NOMO-1 treated with DMSO at 0.1 percent for 48 hours (cell line): ENCODE data around the gene ZNF750.

Experiments
- DNase-seq: peaks from one replicate; lab custom pipeline; 2025; ENCODE audit not compliant: unreplicated experiment; lab: John Stamatoyannopoulos, UW

Gene ZNF750

DNA sequence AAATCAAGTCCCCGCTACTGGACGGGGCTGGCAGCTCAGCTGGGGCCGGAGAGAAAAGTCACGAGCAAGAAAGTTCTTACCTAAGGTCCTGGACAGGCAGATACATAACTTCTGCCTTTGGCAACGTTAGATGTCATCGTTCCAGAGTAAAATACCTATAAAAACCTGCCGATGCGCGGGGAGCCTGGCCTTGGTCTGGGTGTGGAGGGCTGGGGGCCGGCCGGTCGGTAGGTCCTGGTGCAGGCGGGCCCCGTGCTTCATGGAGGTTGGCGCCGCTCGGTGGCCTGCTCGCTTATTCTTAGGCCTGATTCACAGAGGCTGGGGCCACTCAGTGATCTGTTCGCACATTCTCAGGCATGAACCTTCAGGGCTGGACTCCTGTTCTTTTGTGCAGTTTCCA, 33.7 kb upstream of the ZNF750 start:
- DNase-seq: no peak

DNA sequence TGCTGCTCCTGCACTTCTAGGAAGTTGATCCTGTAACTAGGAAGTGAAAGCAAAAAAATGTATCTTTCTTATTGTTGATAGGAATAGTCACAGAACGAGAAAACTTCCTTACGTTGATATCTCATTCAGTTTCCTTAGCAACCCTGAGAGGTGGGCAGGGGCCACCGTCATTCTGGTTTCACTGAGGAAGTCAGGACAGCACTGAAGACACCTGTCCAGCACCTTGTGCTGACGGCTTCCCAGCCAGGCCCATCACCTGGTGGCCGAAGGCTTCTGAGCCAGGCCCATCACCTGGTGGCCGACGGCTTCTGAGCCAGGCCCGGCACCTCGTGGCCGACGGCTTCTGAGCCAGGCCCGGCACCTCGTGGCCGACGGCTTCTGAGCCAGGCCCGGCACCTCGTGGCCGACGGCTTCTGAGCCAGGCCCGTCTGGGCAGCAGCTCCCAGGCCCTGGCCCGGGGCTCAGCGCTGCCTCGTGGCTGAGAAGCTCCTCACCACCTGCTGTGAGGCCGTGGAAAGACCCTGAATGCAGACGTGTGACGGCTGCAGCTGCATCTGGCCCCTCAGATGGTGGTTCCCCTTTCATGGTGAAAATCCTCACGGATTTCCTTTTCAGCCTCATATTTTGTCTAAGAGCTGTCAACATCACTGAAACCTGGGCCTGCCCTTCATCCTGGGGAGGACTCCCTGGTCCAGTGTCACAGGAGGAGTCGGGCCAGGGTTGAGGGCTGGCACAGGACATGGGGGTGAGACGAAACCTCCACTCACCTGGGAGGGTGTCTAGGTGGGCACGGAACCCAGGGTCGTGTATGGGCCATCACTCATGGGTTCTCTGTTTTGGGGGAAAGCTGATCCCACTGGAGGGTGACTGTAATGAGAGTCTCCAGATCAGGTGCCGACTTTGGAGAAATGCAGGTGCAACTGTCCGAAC, 33.0 kb upstream of the ZNF750 start:
- DNase-seq: no peak

DNA sequence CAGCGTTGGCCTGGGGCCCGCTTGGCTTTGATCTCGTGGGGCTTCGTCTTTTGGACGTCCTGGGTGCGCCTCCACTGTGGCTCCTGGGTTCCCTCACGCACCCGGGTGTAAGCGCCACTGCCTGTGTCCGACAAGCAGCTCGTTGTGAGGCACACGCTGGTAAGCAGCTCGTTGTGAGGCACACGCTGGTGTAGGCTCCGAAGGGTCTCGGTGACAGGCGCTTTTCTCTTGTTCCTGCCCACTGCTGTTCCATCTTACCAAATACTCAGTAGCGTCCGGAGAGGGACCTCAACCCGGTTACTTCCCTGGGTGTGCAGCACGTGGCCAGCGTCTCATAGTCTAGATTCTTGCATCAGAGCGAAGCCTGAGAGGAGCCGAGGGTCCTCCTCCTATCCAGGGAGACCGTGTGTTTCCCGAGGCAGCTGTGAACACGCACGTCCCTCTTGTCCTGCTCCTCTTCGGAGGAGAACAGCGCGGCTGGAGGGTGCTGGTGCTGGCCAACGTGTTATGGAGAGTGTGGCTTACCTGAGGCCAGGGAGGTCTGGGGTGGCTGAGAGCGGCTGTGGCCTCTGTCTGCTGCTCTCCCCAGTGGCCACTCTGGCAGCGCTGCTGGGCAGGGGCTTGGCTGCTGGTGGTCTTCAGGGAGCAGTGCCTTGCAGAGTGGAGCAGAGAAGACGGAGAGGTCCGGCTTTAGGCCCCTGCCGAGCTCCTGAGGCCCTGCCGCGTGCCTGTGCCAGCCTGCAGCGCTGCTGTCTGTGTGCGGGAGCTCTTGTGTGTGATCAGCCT, 32.1 kb upstream of the ZNF750 start:
- no peak for DNase-seq

DNA sequence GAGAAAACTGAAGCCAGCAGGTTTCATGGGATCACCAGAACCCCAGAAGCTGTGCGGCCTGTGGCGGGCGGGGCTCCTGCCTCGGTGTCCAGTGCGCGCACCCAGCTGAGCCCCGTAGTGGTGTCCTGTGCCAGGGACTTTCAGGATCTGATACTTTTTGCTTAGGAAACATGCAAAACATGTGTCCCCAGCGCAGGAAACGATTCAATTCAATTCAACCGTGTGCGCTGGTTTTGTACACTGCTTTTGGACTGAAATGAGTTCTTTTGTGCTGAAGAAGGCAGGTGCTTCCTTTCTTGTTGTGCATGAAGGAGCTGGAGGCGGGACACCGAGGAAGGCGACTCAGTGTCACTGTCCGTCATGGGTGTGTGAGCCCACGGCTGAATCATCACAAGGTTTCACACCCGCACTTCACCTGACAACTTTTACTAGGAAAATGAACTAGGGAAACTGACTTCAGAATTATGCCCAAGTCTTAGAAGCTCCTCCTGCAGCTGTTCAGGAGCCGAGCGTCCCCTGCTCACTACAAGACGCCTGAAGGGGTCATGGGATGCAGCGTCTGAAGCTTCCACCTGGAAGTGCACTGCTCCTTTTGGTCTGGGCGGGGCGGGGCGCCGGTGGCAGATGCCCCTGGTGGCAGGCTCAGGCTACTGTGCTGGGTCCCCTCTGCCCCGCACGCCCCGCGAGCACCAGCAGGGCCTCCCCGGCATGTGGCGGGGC, 31.4 kb upstream of the ZNF750 start:
- no peak for DNase-seq

DNA sequence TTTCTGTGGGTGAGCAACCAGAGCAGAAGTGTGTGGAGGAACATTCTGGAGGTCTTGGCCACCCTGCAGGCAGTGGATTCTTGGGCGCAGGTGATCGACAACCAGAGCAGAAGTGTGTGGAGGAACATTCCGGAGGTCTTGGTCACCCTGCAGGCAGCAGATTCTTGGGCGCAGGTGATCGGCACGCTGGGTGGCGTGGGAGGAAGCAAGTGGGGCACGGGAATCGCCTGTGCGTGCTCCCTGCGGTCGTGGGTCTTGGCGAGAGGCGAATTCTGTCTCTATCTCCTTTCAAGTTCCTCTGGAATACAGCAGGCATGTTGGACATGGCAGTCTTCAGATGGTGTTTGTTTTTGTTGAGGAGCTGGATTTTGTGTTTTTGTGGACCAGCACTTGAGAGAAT, 30.7 kb upstream of the ZNF750 start:
- DNase-seq: no peak

DNA sequence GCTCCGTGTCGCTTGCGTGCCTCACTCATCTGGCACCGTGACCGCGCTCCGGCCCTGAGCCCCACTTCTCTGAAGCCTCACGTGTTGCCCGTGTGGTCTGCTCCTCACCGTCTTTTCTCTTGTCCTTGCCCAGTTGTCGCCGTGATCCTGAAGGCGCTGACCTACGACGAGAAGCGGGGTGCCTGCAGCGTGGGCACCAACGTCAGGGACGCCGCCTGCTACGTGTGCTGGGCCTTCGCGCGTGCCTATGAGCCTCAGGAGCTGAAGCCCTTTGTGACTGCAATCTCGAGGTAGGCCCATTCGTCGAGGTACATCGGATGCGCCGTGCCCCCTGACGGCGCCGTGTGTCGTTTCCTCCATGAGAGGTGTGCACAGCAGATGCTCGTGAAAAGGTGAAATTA, 30.3 kb upstream of the ZNF750 start:
- DNase-seq: no peak

DNA sequence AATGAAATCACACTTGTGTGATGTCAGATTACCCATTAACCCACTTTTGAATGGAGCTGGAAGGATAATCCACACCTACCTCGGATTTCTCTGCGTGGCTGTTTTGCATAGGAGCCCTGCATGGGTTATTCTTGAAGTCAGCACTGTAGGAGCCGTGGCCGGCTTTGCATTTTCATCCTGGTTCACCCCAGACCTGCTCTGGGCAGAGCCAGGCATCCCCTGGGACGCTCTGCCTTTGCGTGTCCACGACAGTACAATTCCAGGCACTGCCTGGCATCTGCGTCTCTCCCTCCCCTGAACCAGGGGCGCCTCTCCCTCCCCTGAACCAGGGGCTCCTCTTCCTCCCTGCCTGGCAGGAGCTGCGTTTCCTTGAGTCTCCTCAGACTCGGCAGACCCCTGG, 29.7 kb upstream of the ZNF750 start:
- DNase-seq: no peak

DNA sequence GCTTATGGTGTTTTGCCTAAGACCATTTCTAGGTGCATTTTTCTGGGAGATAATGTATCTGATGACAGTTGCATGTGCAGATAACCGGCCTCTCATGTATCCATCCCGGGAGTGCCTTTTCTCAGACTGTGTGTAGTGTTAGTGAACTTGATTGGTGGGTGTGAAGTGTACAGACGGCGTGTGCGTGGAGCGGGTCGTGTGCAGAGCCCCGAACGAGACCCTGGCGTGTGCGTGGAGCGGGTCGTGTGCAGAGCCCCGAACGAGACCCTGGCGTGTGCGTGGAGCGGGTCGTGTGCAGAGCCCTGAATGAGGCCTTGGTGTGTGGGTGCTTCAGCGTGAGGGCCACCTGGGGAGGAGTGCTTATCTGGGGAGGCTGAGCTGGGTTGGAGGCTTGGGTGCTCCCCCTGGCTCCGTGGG, 28.9 kb upstream of the ZNF750 start:
- DNase-seq: no peak

DNA sequence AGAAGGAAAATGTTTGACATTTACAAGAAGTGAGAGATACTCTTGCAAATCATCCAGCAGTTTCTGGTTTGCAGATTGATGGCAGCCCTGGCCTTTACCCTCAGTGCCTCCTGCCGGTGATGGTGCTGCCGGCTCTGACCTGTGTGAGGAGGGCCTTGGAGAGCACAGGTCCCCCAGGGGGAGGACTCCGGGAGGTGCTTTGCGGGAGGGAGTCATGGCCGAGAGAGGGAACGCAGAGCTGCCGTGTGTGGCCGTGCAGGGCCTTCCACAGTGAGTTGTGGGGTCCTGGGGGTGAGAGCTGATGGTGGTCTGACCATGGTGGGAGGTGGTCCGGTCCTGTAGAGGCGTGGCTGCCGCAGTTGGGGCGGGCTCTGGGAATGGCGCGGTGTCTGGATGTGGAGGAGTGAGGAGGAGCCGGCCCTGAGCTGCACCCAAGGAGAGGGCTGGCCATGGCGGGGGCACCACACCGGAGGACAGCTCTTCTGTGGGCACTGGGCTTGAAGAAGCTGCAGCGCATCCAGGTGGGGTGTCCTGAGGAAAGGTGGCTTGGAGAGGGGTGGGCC, 28.0 kb upstream of the ZNF750 start:
- DNase-seq: no peak

DNA sequence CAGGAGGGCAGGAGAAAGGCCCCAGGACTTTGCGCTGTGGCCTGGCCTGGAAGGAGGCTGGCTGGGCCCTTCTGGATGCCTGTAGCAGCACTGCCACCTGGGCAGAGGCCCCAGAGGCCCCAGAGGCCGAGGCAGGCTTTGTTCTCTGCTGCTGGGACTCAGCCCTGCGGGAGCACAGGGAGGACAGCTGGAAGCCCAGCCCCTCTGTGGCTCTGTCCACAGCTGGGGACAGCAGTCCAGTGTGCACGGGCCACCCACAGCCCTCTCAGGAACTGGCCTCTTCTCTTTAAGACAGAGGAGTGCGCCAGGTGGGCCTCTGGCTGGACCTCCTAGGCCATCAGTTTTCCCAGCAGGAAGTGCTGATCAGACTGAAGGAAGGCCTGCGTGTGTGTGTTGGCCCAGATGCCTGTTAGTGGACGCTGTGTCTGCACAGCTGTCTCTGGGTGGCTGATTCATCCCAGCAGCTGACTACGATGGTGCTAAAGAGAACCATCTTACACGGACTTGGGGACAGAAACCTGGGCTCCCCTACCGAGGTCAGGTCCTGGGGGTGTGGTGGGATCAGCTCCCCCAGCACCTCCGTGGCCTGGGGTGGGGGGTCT, 26.9 kb upstream of the ZNF750 start:
- no peak for DNase-seq

DNA sequence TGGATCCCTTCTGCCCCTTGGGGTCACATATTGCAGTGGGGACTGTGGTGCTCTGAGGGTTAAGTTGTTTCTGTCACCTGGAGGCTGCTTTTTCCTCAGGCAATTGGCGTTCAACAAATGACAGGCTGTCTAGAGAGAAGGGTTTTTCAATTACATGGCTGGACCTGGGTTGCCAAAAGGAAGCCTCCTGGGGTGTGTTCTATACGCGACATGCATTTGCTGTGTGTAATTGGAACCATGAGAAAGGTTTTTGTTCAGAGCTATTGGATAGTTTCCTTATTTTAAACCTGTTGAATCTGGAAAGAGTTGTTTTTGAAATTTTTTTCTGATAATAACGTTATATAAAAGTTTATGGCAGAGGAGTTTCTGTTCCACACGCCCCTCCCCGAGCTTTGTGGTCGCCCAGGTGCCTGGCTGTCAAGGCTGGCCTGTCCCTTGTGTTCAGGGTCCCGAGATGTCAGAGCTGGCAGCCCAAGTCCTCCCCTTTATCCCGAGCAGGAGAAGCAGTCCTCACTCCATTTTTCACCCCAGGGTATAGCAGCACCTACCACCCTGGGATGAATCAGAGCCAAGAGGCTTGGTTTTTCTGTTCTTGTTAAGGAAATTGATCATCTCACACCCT, 26.1 kb upstream of the ZNF750 start:
- DNase-seq: no peak

DNA sequence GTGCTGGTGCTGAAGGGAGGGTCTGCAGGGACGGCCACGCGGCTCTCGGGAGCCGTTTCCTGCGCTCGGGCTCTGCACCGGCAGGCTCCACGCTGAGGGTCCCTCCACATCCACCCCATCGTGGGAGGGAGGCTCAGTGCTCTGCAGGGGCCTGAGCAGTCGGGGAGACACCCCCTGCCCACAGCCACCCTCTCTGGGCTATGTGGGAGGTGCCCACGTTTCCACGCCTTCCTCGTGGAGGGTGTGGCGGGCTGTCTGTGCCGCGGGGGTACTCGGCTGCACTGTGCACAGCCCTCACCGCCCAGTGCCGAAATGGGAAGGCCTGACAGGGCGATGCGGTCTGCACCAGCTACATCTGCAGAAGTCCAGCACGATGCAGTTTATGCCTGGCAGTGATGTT, 25.5 kb upstream of the ZNF750 start:
- DNase-seq: no peak

DNA sequence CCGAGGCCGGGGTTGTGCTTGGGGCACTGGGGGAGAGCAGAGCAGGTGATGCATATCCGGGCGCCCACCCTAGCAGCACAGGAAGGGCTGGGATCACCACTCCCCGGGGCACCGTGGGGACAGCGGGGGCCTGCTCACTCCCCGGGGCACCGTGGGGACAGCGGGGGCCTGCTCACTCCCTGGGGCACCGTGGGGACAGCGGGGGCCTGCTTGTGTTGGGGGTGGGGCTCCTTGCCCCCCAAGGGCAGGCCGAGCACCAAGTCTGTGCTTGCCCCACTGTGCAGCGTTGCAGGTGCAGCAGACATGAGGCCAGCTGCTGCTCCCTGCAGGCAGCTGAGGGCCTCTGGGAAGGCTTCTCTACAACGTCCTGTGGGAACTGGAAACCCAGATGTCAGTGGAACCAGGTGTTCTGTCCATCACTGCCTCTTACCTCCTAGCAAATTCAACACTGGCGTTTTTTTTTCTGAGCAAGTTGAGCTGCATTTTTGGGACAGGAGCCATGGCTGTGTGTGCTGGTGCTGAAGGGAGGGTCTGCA, 25.0 kb upstream of the ZNF750 start:
- DNase-seq: no peak

DNA sequence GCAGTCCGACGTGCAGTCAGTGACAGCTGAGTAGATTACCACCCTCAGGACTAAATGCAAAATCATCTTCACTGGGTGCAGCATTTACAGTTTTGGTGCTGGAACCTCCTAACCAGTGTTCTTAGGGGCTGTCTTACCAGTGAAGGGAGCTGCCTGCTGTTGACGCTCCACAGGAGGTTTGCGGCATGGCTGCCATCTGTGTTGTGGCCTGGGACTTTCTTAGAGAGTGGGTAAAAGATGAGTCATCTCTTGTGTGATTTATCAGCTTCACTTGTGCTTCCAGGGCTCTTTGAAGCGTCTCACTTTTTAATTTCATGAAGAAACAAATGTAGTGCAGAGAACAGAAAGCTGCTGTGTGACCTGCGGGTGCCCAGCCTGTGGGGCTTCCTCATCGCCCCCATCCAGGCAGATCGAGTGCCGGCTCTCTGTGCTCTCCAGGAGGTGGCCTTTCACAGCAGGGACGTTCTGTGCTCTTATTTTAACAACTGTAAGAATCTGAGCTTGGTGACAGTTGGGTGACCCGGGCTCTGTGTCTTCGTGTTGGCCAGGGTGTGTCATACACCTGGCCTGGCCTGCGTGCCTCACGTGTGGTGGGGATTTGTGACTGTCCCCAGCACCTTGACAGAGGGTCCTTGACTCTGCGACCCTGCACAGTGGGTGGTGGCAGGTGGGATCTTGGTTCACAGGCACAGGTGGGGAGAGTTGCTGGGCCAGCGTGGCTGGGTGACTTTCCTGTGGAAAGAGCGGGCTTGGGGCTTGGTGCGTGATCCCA, 24.3 kb upstream of the ZNF750 start:
- DNase-seq: peak; percentile 82

DNA sequence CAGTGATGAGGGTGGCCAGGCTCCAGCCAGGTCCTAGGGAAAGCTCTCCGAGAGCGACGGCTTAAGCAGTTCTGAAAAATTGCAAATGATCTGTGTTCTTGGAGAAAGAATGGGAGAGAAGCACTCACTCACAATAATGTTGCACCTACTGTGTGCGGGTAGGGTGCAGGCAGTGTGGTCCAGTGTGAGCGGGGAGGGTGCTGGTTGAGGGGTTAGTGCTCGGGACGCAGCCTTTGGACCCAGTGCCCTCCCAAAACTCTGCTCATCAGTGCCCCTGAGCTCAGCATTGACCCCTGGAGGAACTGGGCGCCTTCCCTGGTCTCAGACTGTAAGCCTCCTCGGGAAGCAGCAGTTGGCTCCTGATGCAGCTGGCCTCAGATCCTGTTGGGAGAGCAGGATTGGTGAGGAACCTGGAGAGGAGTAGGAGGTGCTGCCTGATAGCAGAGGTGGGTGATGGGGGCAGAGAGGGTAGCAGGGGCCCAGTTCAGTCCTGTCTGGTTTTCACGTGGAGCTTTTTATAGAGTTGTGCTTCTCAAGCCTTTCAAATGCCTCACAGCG, 23.6 kb upstream of the ZNF750 start:
- DNase-seq: no peak

DNA sequence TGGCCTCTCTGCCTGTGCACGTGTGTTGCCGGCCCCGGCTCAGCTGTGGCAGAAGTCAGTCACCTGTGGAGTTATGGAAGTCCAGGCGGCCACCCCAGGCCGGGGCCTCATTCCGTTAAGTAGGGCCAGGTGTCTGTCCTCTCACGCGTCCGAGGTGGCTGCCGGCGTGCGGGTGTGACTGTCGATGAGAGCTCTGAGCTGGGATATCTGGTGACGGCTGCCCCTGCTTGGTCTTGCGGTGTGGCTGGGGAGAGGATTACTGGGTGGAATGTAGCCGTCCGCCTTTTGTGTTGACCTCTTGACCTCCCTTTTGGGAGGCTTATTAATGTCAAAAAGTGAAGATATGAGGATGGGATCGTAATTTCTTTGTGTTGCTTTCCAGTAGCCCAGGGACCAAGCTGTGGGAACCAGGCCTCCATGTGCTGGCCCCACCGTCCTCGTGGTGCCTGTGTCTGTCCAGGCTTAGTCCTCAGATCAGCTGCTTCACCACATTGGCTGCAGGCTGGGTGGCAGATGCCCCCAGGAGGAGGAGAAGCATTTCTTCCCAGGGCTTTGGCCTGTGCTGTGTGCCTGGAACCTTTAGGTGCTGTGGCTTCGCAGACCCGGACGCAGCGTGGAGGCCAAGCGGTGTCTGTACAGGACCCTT, 23.0 kb upstream of the ZNF750 start:
- DNase-seq: no peak

DNA sequence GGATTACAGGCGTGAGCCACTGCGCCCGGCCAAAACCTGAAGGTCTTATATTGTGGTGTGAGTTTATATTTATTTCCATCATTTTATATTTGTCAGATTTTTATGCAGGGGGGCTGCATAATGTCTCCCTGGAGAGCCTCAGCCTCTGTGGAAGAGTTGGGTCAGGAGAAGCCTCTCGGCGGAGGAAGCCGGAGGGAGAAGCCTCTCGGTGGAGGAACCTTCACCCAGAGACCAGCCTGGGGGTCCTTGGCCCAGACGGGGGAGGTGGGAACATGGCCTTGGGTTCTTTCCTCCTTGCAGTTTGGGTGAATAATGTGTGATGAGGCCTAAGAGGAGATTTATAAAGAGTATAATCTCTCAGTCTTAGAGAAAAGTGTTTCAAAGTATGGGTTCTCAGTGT, 22.4 kb upstream of the ZNF750 start:
- DNase-seq: no peak

DNA sequence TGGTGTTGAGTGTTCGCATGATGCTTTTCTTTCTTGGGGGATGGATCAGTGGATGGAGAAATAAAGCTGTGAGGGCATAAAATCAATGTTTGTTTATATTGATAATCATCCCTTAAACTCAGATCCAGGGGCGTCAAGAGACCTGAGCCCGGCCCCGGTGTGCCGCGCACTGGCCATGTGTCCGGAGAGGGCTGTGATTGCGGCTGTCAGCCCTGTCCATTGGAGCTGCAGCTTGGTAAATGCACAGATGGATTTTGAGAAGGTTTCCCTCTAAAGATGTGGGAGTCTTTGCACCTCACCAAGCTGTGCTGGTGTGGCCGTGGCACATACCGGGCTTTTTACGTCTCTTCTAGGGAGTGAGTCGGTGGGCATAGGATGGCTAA, 21.6 kb upstream of the ZNF750 start:
- no peak for DNase-seq
